ENCODE results near the gene STON2. TPM values are rescaled to one million over a fixed set of nuclear protein-coding genes. Genes with fewer than 3 reads are reported as not detected.

The STON2 gene
- total RNA-seq, 4 donors from 2014 or later: 69.8 to 202 (median 97.0) TPM

DNA sequence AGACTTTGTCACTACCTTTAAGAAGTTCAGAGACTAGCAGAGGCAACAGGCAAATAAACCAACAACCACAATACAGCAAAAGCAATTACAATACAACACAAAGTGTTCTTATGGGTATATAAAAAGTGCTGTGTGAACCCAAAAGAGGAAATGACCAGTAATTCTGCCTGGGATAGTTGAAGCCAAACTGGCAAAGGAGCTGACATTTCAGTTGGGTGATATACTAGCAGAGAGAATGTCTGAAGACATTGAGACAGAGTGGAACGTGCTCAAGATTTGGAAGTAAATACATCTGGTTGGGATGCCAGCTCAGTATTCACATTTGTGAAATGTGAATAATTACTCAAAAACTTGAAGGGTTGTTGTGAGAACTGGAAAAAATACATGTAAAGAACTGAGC, 98.8 kb downstream of the STON2 start:
- WGBS, 2 donors: 68 to 81% methylated on average over 1 of the region's 1 CpG
- TF ChIP-seq CTCF (IDR thresholded peaks at IDR 0.05) (no peak), POLR2A (IDR thresholded peaks at IDR 0.05) (no peak)
- intact Hi-C loops (cut with DNase I): no loop called here
- peaks cover 5 to 13% of the 10 kb centered on the region in 2 donors for H3K4me1 ChIP-seq
- DNase-seq: no peak
- no peak overlapping the region for H3K4me3 ChIP-seq (replicated peaks in 1 of 3)
- no peaks in the 10 kb centered on the region for H3K27me3 ChIP-seq
- no peaks in the 10 kb centered on the region for H3K9me3 ChIP-seq
- peak overlapping the region in 1 of 3 donors; percentile 11 for H3K27ac ChIP-seq
- H3K36me3 ChIP-seq: no peaks in the 10 kb centered on the region

DNA sequence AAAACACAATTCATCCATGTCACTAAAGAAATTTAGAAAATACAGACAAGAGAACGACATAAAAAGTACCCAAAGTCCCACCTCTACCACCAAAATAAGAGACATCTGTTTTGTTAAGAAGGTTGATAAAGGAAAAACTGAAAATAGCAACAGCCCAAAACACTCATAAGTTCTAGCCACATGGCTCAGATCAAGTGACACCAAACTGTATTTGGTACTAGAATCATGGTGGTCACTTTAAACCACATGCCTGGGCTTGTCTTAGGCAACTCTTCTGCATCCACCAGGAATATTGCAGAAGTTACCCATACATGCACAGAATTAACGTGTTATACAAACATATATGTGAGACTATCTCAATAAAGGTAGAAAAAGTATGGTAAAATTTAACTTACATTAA, 101.2 kb downstream of the STON2 start:
- WGBS, 2 donors: 92 to 95% methylated on average over 2 of the region's 2 CpGs
- TF ChIP-seq POLR2A (IDR thresholded peaks at IDR 0.05) (no peak), CTCF (IDR thresholded peaks at IDR 0.05) (no peak)

GRCh38 chr14:81298122-81298521, 102.0 kb downstream of the STON2 start:
- no peak overlapping the region for H3K4me3 ChIP-seq (replicated peaks in 1 of 3)
- 71 to 84% methylated on average over 2 of the region's 2 CpGs for WGBS, 2 donors
- H3K4me1 ChIP-seq: peaks cover 5 to 7% of the 10 kb centered on the region in 2 donors
- DNase-seq: no peak
- H3K9me3 ChIP-seq: no peaks in the 10 kb centered on the region
- no peak overlapping the region for H3K27ac ChIP-seq
- intact Hi-C loops (cut with DNase I): no loop called here
- H3K36me3 ChIP-seq: no peaks in the 10 kb centered on the region
- no peaks in the 10 kb centered on the region for H3K27me3 ChIP-seq
- TF ChIP-seq CTCF (IDR thresholded peaks at IDR 0.05) (no peak), POLR2A (IDR thresholded peaks at IDR 0.05) (no peak)

More for the DNA sequence above, 101.2 kb downstream of the STON2 start:
- H3K36me3 ChIP-seq: no peaks in the 10 kb centered on the region
- no peak for DNase-seq
- H3K4me3 ChIP-seq (replicated peaks in 1 of 3): no peak overlapping the region
- peaks cover 5 to 13% of the 10 kb centered on the region in 2 donors for H3K4me1 ChIP-seq
- no peak overlapping the region for H3K27ac ChIP-seq
- H3K9me3 ChIP-seq: no peaks in the 10 kb centered on the region
- no peaks in the 10 kb centered on the region for H3K27me3 ChIP-seq
- intact Hi-C loops (cut with DNase I): no loop called here

GRCh38 chr14:81295958-81296923, 103.9 kb downstream of the STON2 start:
- no peaks in the 10 kb centered on the region for H3K36me3 ChIP-seq
- no peak overlapping the region for H3K4me3 ChIP-seq (replicated peaks in 1 of 3)
- H3K27me3 ChIP-seq: no peaks in the 10 kb centered on the region
- H3K9me3 ChIP-seq: no peaks in the 10 kb centered on the region
- WGBS, 2 donors: 77 to 81% methylated on average over 4 of the region's 4 CpGs
- intact Hi-C loops (cut with DNase I): no loop called here
- no peaks in the 10 kb centered on the region for H3K4me1 ChIP-seq
- TF ChIP-seq POLR2A (IDR thresholded peaks at IDR 0.05) (no peak), CTCF (IDR thresholded peaks at IDR 0.05) (no peak)
- DNase-seq: no peak
- no peak overlapping the region for H3K27ac ChIP-seq

DNA sequence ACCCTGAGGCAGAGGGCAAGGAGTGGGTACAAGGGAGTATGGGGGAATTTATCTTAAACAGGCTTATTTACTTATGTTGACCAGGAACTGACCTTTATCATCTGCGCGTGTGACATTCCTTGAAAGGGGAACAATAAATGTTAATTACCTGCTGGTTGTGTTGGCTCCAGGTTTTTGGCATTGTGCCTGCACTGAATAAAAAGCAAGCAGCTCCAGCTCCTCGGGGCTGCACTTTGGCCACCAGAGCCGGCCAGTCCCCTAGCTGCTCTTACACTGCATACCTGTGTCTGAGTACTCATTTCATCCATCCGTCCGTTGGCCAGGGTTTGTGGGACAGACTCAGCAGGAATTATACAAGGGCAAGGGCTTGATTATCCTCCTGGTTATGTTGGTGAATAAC, 110.6 kb downstream of the STON2 start:
- 85 to 86% methylated on average over 6 of the region's 6 CpGs for WGBS, 2 donors
- no peak for DNase-seq
- H3K4me3 ChIP-seq (replicated peaks in 1 of 3): no peak overlapping the region
- intact Hi-C loops (cut with DNase I): no loop called here
- no peaks in the 10 kb centered on the region for H3K36me3 ChIP-seq
- H3K27me3 ChIP-seq: no peaks in the 10 kb centered on the region
- no peaks in the 10 kb centered on the region for H3K4me1 ChIP-seq
- no peaks in the 10 kb centered on the region for H3K9me3 ChIP-seq
- TF ChIP-seq POLR2A (IDR thresholded peaks at IDR 0.05): no peak
- no peak for TF ChIP-seq CTCF (IDR thresholded peaks at IDR 0.05)
- no peak overlapping the region for H3K27ac ChIP-seq
